ENCODE data around the gene TTBK1.

GRCh38 chr6:43221046-43221972 lies 22.0 kb upstream of the TTBK1 start:
- TF ChIP-seq CTCF (IDR thresholded peaks at IDR 0.05) (no peak), POLR2A (IDR thresholded peaks at IDR 0.05) (no peak)
